Right cardiac atrium (tissue), 5 donors: Measurements from ENCODE around the gene REV1. TPM values are rescaled to one million over a fixed set of nuclear protein-coding genes. Genes with fewer than 3 reads are reported as not detected.
"Not testable (repeated sequence)": the region's sequence is repeated elsewhere in the genome, so short reads cannot be mapped to it uniquely, and the experiment has no call there.

Experiments used
- ATAC-seq, 2 donors: fragments of 200-7000 bp; cut with Tn5 transposase; one replicate each; pipeline versions ENCODE4 v1.8.0 to v1.9.1; 2020; ENCODE audit warnings: moderate library complexity in 2 of 2, mild to moderate bottlenecking in 1 of 2
- DNase-seq, 3 donors: peaks; one replicate each; pipeline ENCODE4 v3.0.0-alpha.2; 2020
- H3K27ac ChIP-seq: one replicate; pipeline ENCODE4 v1.5.1; 2013; ENCODE audit warnings: mild to moderate bottlenecking, low read length, control low read depth, moderate library complexity
- H3K27me3 ChIP-seq: one replicate; pipeline ENCODE4 v1.6.1; 2013; ENCODE audit not compliant: control insufficient read depth, insufficient read depth
- H3K4me1 ChIP-seq: one replicate; pipeline ENCODE4 v1.6.1; 2013; ENCODE audit warnings: low read length; ENCODE audit not compliant: control insufficient read depth, insufficient read depth
- H3K4me3 ChIP-seq: one replicate; pipeline ENCODE4 v1.5.1; 2013; ENCODE audit warnings: low read length, control low read depth
- H3K9me3 ChIP-seq: one replicate; pipeline ENCODE4 v1.6.1; 2013; ENCODE audit warnings: low read length; ENCODE audit not compliant: control insufficient read depth
- WGBS: extraction: QIAGEN DNeasy Blood & Tissue Kit; methylation state at CpG from one replicate; pipeline ENCODE4 v1.1.7; 2013; 5-methylcytosine and 5-hydroxymethylcytosine counted together
- intact Hi-C, 4 donors: fragments of 100-400 bp; cut with DNase I; formaldehyde crosslinking; loops; one replicate each; pipeline versions ENCODE4 v1.11.0 to v1.14.0; 2022 to 2023
- polyA plus RNA-seq: library from polyadenylated mRNA; stranded (reverse); fragments of 200-250 nt; gene quantifications from one replicate; pipeline ENCODE4 v1.2.3, GENCODE V29; 2013
- total RNA-seq, 4 donors: library from RNA; stranded (reverse); fragmentation: NEBNext Ultra II Directional; extraction: Animal tissue kit (Norgen Biotek cat#: 25700); gene quantifications; one replicate each; pipeline ENCODE4 v1.2.1, GENCODE V29; 2021
- donor health status: healthy with polysubstance abuse.
- donor health status: DM: no; HTN: yes; CAD: no.
- donor health status: DM: no; HTN: no; CAD: no.
- donor health status: DM: no; HTN: yes; CAD: no; lungs with severe emphysema.
- donor health status: DM: yes; HTN: yes; CAD: no.

REV1 gene
- total and polyA plus RNA-seq, 5 donors: 16.4 to 37.1 (median 34.0) TPM

- intact Hi-C loops: loop anchor here in 2 of 4 donors (2.0 to 5.0 kb wide), 2 partner anchors 41 to 149 kb away; partner anchors contain the start of genes EIF5B (in 1 of the 2) and TXNDC9 (in 1 of the 2)
- 75% methylated on average over 4 of the region's 4 CpGs for WGBS
- Histone ChIP-seq H3K9me3 (no peaks in the 10 kb centered on the region), H3K4me3 (no peak overlapping the region), H3K4me1 (peaks cover 7% of the 10 kb centered on the region), H3K27me3 (no peaks in the 10 kb centered on the region), H3K27ac (no peak overlapping the region)
- DNase-seq (peak in 1 of 3 donors; percentile 56), ATAC-seq (no peak)
These were observed 4.0 kb downstream of the REV1 start for GRCh38 chr2:99485824-99486223.

GRCh38 chr2:99485411-99485810 is 4.4 kb downstream of the REV1 start:
- Histone ChIP-seq H3K27ac (no peak overlapping the region), H3K9me3 (no peaks in the 10 kb centered on the region), H3K4me3 (no peak overlapping the region), H3K27me3 (no peaks in the 10 kb centered on the region), H3K4me1 (peaks cover 7% of the 10 kb centered on the region)
- WGBS: 61% methylated on average over 3 of the region's 3 CpGs
- intact Hi-C loops: loop anchor here in 2 of 4 donors (2.0 to 5.0 kb wide), 2 partner anchors 41 to 148 kb away; partner anchors contain the start of genes EIF5B (in 1 of the 2) and TXNDC9 (in 1 of the 2)
- ATAC-seq (no peak), DNase-seq (no peak)

GRCh38 chr2:99484205-99484604 is 5.6 kb downstream of the REV1 start:
- no peak overlapping the region for H3K27ac ChIP-seq
- 62% methylated on average over 2 of the region's 2 CpGs for WGBS

GRCh38 chr2:99481941-99482340 is 7.9 kb downstream of the REV1 start:
- H3K27ac ChIP-seq: peak overlapping the region; percentile 45
- intact Hi-C loops: no loop called here

More at GRCh38 chr2:99484205-99484604, 5.6 kb downstream of the REV1 start:
- intact Hi-C loops: loop anchor here in 1 of 4 donors (2.0 kb wide), 1 partner anchor 39 kb away; no protein-coding TSS in a partner anchor
- H3K9me3 ChIP-seq: no peaks in the 10 kb centered on the region
- H3K4me1 ChIP-seq: peaks cover 7% of the 10 kb centered on the region
- H3K27me3 ChIP-seq: no peaks in the 10 kb centered on the region
- DNase-seq (no peak), ATAC-seq (no peak)
- no peak overlapping the region for H3K4me3 ChIP-seq

GRCh38 chr2:99481527-99481926 is 8.3 kb downstream of the REV1 start:
- WGBS: 94% methylated on average over 2 of the region's 2 CpGs
- ATAC-seq (no peak), DNase-seq (no peak)
- H3K27me3 ChIP-seq: no peaks in the 10 kb centered on the region
- no peaks in the 10 kb centered on the region for H3K9me3 ChIP-seq
- intact Hi-C loops: no loop called here
- peak overlapping the region; percentile 34 for H3K27ac ChIP-seq
- H3K4me1 ChIP-seq: peaks cover 11% of the 10 kb centered on the region
- no peak overlapping the region for H3K4me3 ChIP-seq

More at GRCh38 chr2:99481941-99482340, 7.9 kb downstream of the REV1 start:
- DNase-seq: no peak
- Histone ChIP-seq H3K9me3 (no peaks in the 10 kb centered on the region), H3K4me1 (peaks cover 11% of the 10 kb centered on the region), H3K4me3 (no peak overlapping the region), H3K27me3 (no peaks in the 10 kb centered on the region)
- WGBS: 24% methylated on average over 1 of the region's 1 CpG
- peak in 1 of 2 donors; percentile 56 for ATAC-seq

- Histone ChIP-seq H3K9me3 (no peaks in the 10 kb centered on the region), H3K27me3 (no peaks in the 10 kb centered on the region), H3K27ac (no peak overlapping the region), H3K4me1 (peaks cover 13% of the 10 kb centered on the region), H3K4me3 (no peak overlapping the region)
- ATAC-seq (no peak), DNase-seq (no peak)
- WGBS: 59% methylated on average over 1 of the region's 1 CpG
- intact Hi-C loops: no loop called here
These were observed 9.4 kb downstream of the REV1 start for GRCh38 chr2:99480390-99480789.

GRCh38 chr2:99478632-99479031 is 11.2 kb downstream of the REV1 start:
- DNase-seq: no peak
- Histone ChIP-seq H3K4me3 (no peak overlapping the region), H3K9me3 (no peaks in the 10 kb centered on the region), H3K4me1 (peaks cover 13% of the 10 kb centered on the region), H3K27ac (no peak overlapping the region), H3K27me3 (no peaks in the 10 kb centered on the region)
- intact Hi-C loops: no loop called here
- no peak for ATAC-seq
- WGBS: 76% methylated on average over 5 of the region's 5 CpGs

GRCh38 chr2:99477054-99477453 is 12.8 kb downstream of the REV1 start:
- no peak for DNase-seq
- H3K4me1 ChIP-seq: peaks cover 11% of the 10 kb centered on the region
- no peaks in the 10 kb centered on the region for H3K27me3 ChIP-seq
- H3K27ac ChIP-seq: no peak overlapping the region
- no peak overlapping the region for H3K4me3 ChIP-seq
- 93% methylated on average over 6 of the region's 6 CpGs for WGBS
- H3K9me3 ChIP-seq: no peaks in the 10 kb centered on the region
- ATAC-seq: no peak
- intact Hi-C loops: no loop called here

GRCh38 chr2:99476629-99477028 is 13.2 kb downstream of the REV1 start:
- WGBS: 59% methylated on average over 3 of the region's 3 CpGs
- Histone ChIP-seq H3K4me3 (no peak overlapping the region), H3K27ac (no peak overlapping the region), H3K4me1 (peaks cover 8% of the 10 kb centered on the region), H3K27me3 (no peaks in the 10 kb centered on the region), H3K9me3 (no peaks in the 10 kb centered on the region)
- DNase-seq: peak; percentile 31 to 71 (median 67)
- intact Hi-C loops: no loop called here
- peak; percentile 77 to 85 for ATAC-seq

GRCh38 chr2:99475095-99475494 is 14.7 kb downstream of the REV1 start:
- ATAC-seq, DNase-seq, H3K9me3 ChIP-seq, H3K4me3 ChIP-seq, H3K27me3 ChIP-seq, H3K4me1 ChIP-seq, H3K27ac ChIP-seq, intact Hi-C loops: not testable (repeated sequence)
- 68% methylated on average over 4 of the region's 4 CpGs for WGBS

- ATAC-seq: no peak
- no peaks in the 10 kb centered on the region for H3K27me3 ChIP-seq
- no peak overlapping the region for H3K27ac ChIP-seq
- no peaks in the 10 kb centered on the region for H3K9me3 ChIP-seq
- no peak for DNase-seq
- H3K4me3 ChIP-seq: no peak overlapping the region
- intact Hi-C loops: no loop called here
- 56% methylated on average over 2 of the region's 2 CpGs for WGBS
- H3K4me1 ChIP-seq: peaks cover 5% of the 10 kb centered on the region
These were observed 16.2 kb downstream of the REV1 start for GRCh38 chr2:99473518-99474083.
